ENCODE measurements around the gene GABRG3. TPM values are rescaled to one million over a fixed set of nuclear protein-coding genes. Genes with fewer than 3 reads are reported as not detected.

The GABRG3 gene
- total RNA-seq, 4 donors from 2014 or later, result not detected

DNA sequence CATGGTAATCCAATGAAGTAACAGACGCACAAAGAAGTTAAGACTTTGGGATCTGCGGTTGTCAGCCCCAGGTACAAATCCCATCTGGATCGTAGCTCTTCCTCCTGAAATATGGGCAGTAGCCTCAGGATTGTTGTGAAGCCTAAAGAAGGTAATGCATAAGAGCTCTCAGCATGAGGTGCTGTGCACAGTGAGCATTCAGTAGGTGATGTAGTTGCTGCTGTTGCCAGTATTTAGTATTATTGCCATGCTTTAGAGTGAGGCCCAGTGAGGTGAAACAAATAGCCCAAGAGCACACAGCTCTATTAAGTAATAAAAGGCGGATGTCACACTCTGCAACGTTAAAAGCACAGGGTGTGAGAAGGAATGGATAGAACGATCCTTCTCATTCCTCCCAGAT is 225.7 kb downstream of the GABRG3 start:
- H3K9me3 ChIP-seq, result peaks cover 0 to 7% (median 0%) of the 10 kb centered on the region in 4 donors
- H3K27ac ChIP-seq (replicated peaks in 1 of 4), result no peak overlapping the region
- no peaks in the 10 kb centered on the region for H3K27me3 ChIP-seq
- H3K4me1 ChIP-seq, result no peaks in the 10 kb centered on the region
- DNase-seq (ENCODE audit: extremely low spot score), result no peak
- TF ChIP-seq POLR2A (IDR thresholded peaks at IDR 0.05; ENCODE audit: low read depth) (no peak), EP300 (IDR thresholded peaks at IDR 0.05) (no peak), POLR2AphosphoS5 (IDR thresholded peaks at IDR 0.05) (no peak)
- TF ChIP-seq, protein P1, sequence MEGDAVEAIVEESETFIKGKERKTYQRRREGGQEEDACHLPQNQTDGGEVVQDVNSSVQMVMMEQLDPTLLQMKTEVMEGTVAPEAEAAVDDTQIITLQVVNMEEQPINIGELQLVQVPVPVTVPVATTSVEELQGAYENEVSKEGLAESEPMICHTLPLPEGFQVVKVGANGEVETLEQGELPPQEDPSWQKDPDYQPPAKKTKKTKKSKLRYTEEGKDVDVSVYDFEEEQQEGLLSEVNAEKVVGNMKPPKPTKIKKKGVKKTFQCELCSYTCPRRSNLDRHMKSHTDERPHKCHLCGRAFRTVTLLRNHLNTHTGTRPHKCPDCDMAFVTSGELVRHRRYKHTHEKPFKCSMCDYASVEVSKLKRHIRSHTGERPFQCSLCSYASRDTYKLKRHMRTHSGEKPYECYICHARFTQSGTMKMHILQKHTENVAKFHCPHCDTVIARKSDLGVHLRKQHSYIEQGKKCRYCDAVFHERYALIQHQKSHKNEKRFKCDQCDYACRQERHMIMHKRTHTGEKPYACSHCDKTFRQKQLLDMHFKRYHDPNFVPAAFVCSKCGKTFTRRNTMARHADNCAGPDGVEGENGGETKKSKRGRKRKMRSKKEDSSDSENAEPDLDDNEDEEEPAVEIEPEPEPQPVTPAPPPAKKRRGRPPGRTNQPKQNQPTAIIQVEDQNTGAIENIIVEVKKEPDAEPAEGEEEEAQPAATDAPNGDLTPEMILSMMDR (IDR thresholded peaks at IDR 0.05), result no peak
- intact Hi-C loops (cut with DNase I), result no loop called here
- no peak overlapping the region for H3K4me3 ChIP-seq
- no peaks in the 10 kb centered on the region for H3K36me3 ChIP-seq
- WGBS, result 58% methylated on average over 6 of the region's 6 CpGs

DNA sequence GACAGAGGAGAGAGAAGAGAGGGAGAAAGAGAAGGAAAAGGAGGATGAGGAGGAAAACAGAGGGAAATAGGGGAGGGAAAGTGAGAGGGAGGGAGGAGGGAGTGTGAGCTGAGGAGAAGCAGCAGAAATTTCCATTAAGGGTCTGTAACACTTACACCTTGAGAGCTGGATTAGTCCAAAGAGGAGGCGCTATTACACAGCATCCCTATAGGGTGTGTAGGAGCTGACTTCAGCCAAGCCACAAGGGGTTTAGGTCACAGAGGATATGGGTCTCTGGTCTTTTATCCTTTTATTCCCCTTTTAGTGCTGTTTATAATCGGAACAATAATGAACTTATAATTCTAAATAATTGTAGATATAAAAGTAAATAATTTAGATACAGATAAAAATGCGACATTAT is 230.4 kb downstream of the GABRG3 start:
- no peak for DNase-seq (ENCODE audit: extremely low spot score)
- TF ChIP-seq, protein P1 (IDR thresholded peaks at IDR 0.05), result no peak
- TF ChIP-seq POLR2AphosphoS5 (IDR thresholded peaks at IDR 0.05), result no peak
- no peak for TF ChIP-seq EP300 (IDR thresholded peaks at IDR 0.05)
- no peak for TF ChIP-seq POLR2A (IDR thresholded peaks at IDR 0.05; ENCODE audit: low read depth)
- Histone ChIP-seq H3K4me3 (no peak overlapping the region), H3K36me3 (no peaks in the 10 kb centered on the region), H3K27ac (replicated peaks in 1 of 4) (no peak overlapping the region), H3K4me1 (no peaks in the 10 kb centered on the region), H3K27me3 (no peaks in the 10 kb centered on the region), H3K9me3 (no peaks in the 10 kb centered on the region)
- intact Hi-C loops (cut with DNase I), result no loop called here
- 83% methylated on average over 3 of the region's 3 CpGs for WGBS

DNA sequence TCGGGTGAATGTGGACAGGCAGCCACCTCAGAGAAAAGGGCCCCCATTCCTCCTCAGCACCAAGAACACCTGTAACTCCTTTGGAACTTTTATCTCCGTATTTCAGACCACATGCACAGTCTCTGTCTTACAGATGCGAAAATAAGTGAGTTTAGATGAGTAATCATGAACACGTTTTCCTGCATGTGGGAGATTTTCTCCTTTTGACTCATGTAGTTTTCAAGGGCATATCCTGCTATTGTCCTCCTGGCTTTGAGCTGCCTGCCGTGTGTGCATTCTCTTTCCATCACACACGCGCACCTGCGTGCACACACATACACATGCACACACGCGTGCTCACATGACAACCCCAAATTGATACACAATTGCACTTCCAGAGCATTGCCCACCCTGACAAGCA is 239.2 kb downstream of the GABRG3 start:
- WGBS, result 88% methylated on average over 10 of the region's 10 CpGs
- Histone ChIP-seq H3K4me3 (no peak overlapping the region), H3K36me3 (no peaks in the 10 kb centered on the region), H3K9me3 (no peaks in the 10 kb centered on the region), H3K4me1 (no peaks in the 10 kb centered on the region), H3K27ac (replicated peaks in 1 of 4) (no peak overlapping the region), H3K27me3 (no peaks in the 10 kb centered on the region)
- intact Hi-C loops (cut with DNase I), result no loop called here
- no peak for TF ChIP-seq POLR2A (IDR thresholded peaks at IDR 0.05; ENCODE audit: low read depth)
- TF ChIP-seq, protein P1 (IDR thresholded peaks at IDR 0.05), result no peak
- TF ChIP-seq EP300 (IDR thresholded peaks at IDR 0.05), result no peak
- no peak for TF ChIP-seq POLR2AphosphoS5 (IDR thresholded peaks at IDR 0.05)
- DNase-seq (ENCODE audit: extremely low spot score), result no peak

DNA sequence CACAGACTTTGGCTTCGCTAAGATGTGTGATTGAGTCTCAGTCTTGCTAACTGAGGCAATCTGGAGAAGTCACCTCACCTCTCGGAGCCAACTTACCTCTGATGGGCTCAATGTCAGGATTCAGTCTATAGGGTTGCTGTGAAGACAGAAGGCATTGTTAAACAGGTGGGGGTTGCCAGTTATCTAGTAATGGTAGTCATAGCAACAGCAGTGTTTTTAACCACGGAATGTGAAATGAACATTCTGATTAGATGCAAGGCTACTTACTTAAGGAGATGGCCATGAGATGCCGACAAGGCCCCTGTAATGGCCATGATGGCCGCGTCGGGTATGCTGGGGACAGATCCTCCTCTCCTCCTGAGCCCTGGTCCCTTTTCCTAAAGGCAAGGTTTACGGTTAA is 243.1 kb downstream of the GABRG3 start:
- no peak overlapping the region for H3K27ac ChIP-seq (replicated peaks in 1 of 4)
- intact Hi-C loops (cut with DNase I), result no loop called here
- no peaks in the 10 kb centered on the region for H3K9me3 ChIP-seq
- H3K36me3 ChIP-seq, result no peaks in the 10 kb centered on the region
- no peak for DNase-seq (ENCODE audit: extremely low spot score)
- no peaks in the 10 kb centered on the region for H3K27me3 ChIP-seq
- TF ChIP-seq POLR2A (IDR thresholded peaks at IDR 0.05; ENCODE audit: low read depth) (no peak), EP300 (IDR thresholded peaks at IDR 0.05) (no peak), POLR2AphosphoS5 (IDR thresholded peaks at IDR 0.05) (no peak)
- TF ChIP-seq, protein P1 (IDR thresholded peaks at IDR 0.05), result no peak
- no peaks in the 10 kb centered on the region for H3K4me1 ChIP-seq
- 82% methylated on average over 8 of the region's 8 CpGs for WGBS
- no peak overlapping the region for H3K4me3 ChIP-seq

DNA sequence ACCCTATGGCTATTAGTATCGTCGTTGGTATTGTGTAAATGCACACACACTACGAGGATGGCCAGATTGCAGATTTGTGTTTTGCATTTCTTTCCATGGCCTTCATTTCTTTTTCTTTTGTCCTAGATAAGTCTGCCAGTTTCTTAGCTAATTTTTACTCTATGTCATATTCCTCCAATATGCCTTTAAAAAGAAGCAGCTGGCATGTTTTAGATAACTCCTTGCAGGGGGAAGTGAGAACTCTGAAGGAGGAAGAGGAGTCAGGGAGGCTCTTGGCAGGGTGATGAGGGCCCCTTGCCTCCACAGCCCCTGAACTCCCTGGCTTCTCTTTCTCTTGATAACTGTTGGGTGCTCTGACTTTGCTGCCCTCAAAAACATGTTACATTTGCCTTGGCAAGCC is 244.0 kb downstream of the GABRG3 start:
- TF ChIP-seq POLR2AphosphoS5 (IDR thresholded peaks at IDR 0.05), result no peak
- TF ChIP-seq, protein P1 (IDR thresholded peaks at IDR 0.05), result no peak
- no peak for TF ChIP-seq POLR2A (IDR thresholded peaks at IDR 0.05; ENCODE audit: low read depth)
- no peak for TF ChIP-seq EP300 (IDR thresholded peaks at IDR 0.05)

More for the DNA sequence above, 244.0 kb downstream of the GABRG3 start:
- no peak overlapping the region for H3K4me3 ChIP-seq
- no peaks in the 10 kb centered on the region for H3K27me3 ChIP-seq
- no peaks in the 10 kb centered on the region for H3K36me3 ChIP-seq
- DNase-seq (ENCODE audit: extremely low spot score), result no peak
- H3K4me1 ChIP-seq, result no peaks in the 10 kb centered on the region
- H3K27ac ChIP-seq (replicated peaks in 1 of 4), result no peak overlapping the region
- H3K9me3 ChIP-seq, result no peaks in the 10 kb centered on the region
- intact Hi-C loops (cut with DNase I), result no loop called here
- WGBS, result 71% methylated on average over 3 of the region's 3 CpGs
